Testis (tissue), 3 donors: ENCODE results near the gene SLC26A6. TPM values are rescaled to one million over a fixed set of nuclear protein-coding genes. Genes with fewer than 3 reads are reported as not detected.

Experiments
- DNase-seq: peaks from one replicate; pipeline ENCODE4 v3.0.0-alpha.2; 2019
- H3K27ac ChIP-seq, 2 donors: fragments of 200-600 bp; sonication (generic); one replicate each; pipeline ENCODE4 v1.5.1; 2019
- H3K27me3 ChIP-seq: fragments of 200-600 bp; sonication (generic); one replicate; pipeline ENCODE4 v1.5.1; 2019
- H3K36me3 ChIP-seq: fragments of 200-600 bp; sonication (generic); one replicate; pipeline ENCODE4 v1.5.1; 2017; ENCODE audit warnings: low read depth; ENCODE audit errors: missing control alignments
- H3K4me1 ChIP-seq: fragments of 200-600 bp; sonication (generic); one replicate; pipeline ENCODE4 v1.5.1; 2019
- H3K4me3 ChIP-seq, 2 donors: fragments of 200-600 bp; sonication (generic); one replicate each; pipeline ENCODE4 v1.5.1; 2017 to 2019
- H3K9me3 ChIP-seq: fragments of 200-600 bp; sonication (generic); one replicate; pipeline ENCODE4 v1.5.1; 2017
- CTCF ChIP-seq, 3 experiments: fragments of 450-650 bp in 2 of 3; fragments of 200-600 bp in 1 of 3; sonication (generic) in 1 of 3; IDR thresholded peaks; one replicate each; pipeline ENCODE4 v1.5.1; 2016 to 2019; ENCODE audit warnings: antibody characterized with exemption in 3 of 3, mild to moderate bottlenecking in 2 of 3, moderate library complexity in 1 of 3
- POLR2A ChIP-seq: fragments of 450-650 bp; IDR thresholded peaks from one replicate; pipeline ENCODE4 v1.6.1; 2017; ENCODE audit warnings: antibody characterized with exemption, mild to moderate bottlenecking, moderate library complexity
- WGBS, 2 donors: methylation state at CpG; one replicate each; pipeline ENCODE4 v1.1.5; 2018; 5-methylcytosine and 5-hydroxymethylcytosine counted together
- intact Hi-C: fragments of 100-400 bp; cut with DNase I; formaldehyde crosslinking; loops from one replicate; pipeline ENCODE4 v1.15.1; 2023; ENCODE audit warnings: low total_unique reads
- polyA plus RNA-seq: library from polyadenylated mRNA; stranded (reverse); fragments of 350-450 nt; fragmentation: Illumina TruSeq; extraction: RNeasy Lipid Tissue Mini Kit (QIAGEN cat#74804); gene quantifications from one replicate; pipeline ENCODE4 v1.2.3, GENCODE V29; 2014; ENCODE audit warnings: low read depth, low replicate concordance; ENCODE audit not compliant: insufficient read depth
- total RNA-seq, 2 donors: library from RNA; depleted of rRNA; stranded (reverse); fragments of >200 nt; gene quantifications; one replicate each; pipeline ENCODE4 v1.2.3, GENCODE V29; 2016

SLC26A6 gene
- total and polyA plus RNA-seq, 3 donors from 2014 or later = 12.3 to 32.9 (median 24.6) TPM

- DNase-seq = no peak
- Histone ChIP-seq H3K4me3 (no peak overlapping the region), H3K27me3 (no peaks in the 10 kb centered on the region), H3K9me3 (no peaks in the 10 kb centered on the region), H3K36me3 (no peaks in the 10 kb centered on the region), H3K4me1 (peaks cover 39% of the 10 kb centered on the region), H3K27ac (no peak overlapping the region)
- TF ChIP-seq POLR2A = no peak
- TF ChIP-seq CTCF (IDR thresholded peaks at IDR 0.05) = no peak
- WGBS, 2 donors = 92 to 96% methylated on average over 12 to 16 of the region's 17 CpGs
- intact Hi-C loops = no loop called here
These were observed 46.8 kb upstream of the SLC26A6 start for GRCh38 chr3:48681974-48682610.

DNA sequence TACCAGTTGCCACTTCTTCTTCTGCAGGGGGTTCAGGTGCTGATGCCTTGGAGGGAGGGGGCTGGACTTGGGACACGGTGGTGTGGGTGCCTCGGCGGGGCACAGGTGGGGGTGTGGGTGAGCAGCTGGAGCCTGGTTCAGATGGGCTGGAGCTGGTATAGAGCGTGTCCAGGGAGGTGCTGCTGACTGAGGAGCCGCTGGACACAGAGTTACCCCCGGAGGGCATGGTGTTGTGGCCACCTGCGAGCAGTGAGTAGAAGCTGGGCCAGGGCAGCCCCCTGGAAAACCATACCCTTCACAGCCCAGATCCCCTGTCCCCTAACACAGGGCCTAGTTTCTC, 46.2 kb upstream of the SLC26A6 start:
- H3K4me1 ChIP-seq = peaks cover 34% of the 10 kb centered on the region
- DNase-seq = no peak
- H3K36me3 ChIP-seq = no peaks in the 10 kb centered on the region
- WGBS, 2 donors = 93% methylated on average over 7 of the region's 7 CpGs; no CpG with 5 or more reads in 1 of the 2 donors
- no peak overlapping the region for H3K4me3 ChIP-seq
- H3K27me3 ChIP-seq = no peaks in the 10 kb centered on the region
- intact Hi-C loops = no loop called here
- no peak overlapping the region for H3K27ac ChIP-seq
- TF ChIP-seq CTCF (IDR thresholded peaks at IDR 0.05) (no peak), POLR2A (no peak)
- no peaks in the 10 kb centered on the region for H3K9me3 ChIP-seq

- peaks cover 28% of the 10 kb centered on the region for H3K4me1 ChIP-seq
- H3K27ac ChIP-seq = no peak overlapping the region
- no peaks in the 10 kb centered on the region for H3K27me3 ChIP-seq
- H3K4me3 ChIP-seq = no peak overlapping the region
- no peaks in the 10 kb centered on the region for H3K9me3 ChIP-seq
- no peak for DNase-seq
- intact Hi-C loops = no loop called here
- TF ChIP-seq POLR2A (no peak), CTCF (IDR thresholded peaks at IDR 0.05) (no peak)
- H3K36me3 ChIP-seq = no peaks in the 10 kb centered on the region
- 90 to 91% methylated on average over 15 to 17 of the region's 17 CpGs for WGBS, 2 donors
These were observed 45.7 kb upstream of the SLC26A6 start for GRCh38 chr3:48680811-48681540.

DNA sequence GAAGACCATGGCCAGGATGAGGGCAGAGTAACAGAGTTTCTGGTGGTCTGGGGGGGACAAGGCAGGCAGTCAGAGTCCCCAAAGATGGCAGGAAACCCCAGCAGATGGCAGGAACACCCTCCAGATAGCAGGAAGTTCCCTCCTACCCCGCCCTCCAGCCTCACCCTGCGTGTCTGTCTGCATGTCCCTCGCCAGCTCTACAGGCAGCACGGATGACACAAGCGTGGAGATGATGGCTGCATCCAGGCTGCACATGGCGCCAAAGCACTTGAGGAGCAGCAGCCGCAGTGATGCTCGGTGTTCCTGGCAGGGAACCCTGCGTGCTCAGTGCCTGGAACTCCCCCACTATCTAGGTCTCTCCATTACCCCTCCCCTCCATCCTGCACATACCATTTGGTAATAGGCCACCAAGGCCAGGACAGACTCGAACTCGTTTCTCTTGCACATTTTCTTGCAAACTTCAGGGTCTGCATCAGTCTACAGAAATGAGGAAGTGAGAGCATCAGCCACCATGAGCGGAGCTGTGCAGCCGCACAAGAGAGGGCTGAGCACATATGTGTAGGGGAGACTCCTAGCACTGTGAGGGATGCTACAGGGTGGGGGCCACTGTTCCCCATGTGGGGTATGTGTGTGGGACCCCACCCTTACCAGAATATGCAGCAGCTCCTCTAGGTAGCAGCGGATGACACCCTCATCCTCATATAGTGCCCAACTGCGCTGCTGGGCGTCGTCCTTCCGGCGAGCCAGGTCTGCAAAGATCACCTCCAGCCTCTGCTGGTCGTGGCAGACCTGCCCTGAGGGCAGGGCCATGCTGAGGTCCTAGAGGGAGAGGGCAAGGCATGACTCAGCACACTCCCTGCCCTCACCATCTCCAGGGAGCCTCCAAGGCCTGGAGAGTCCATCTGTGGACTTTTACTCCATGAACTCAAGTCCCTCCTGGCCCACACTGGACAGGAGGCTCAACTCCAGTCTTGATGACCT, 44.4 kb upstream of the SLC26A6 start:
- no peak for DNase-seq
- no peak overlapping the region for H3K4me3 ChIP-seq
- WGBS, 2 donors = 67 to 85% methylated on average over 8 to 20 of the region's 20 CpGs
- H3K27me3 ChIP-seq = no peaks in the 10 kb centered on the region
- H3K27ac ChIP-seq = no peak overlapping the region
- H3K9me3 ChIP-seq = no peaks in the 10 kb centered on the region
- intact Hi-C loops = no loop called here
- TF ChIP-seq CTCF (IDR thresholded peaks at IDR 0.05) (no peak), POLR2A (no peak)
- peaks cover 22% of the 10 kb centered on the region for H3K4me1 ChIP-seq
- H3K36me3 ChIP-seq = no peaks in the 10 kb centered on the region
